B cell (primary cell): ENCODE results near the gene DHX8. TPM values are rescaled to one million over a fixed set of nuclear protein-coding genes. Genes with fewer than 3 reads are reported as not detected.

Experiments
- ATAC-seq: fragments of 200-7000 bp; cut with Tn5 transposase; one replicate; pipeline ENCODE4 v1.10.0; 2021; ENCODE audit warnings: low read depth, mild to moderate bottlenecking, moderate number of reproducible peaks, moderate library complexity
- CTCF ChIA-PET: fragments of 350-600 bp; sonication (Branson Sonifier 250); formaldehyde crosslinking; loops from one replicate; lab custom pipeline; 2021; ENCODE audit warnings: antibody characterized with exemption, inconsistent platforms; lab: Charles Lee
- POLR2A ChIA-PET: fragments of 350-600 bp; sonication (Branson Sonifier 250); formaldehyde crosslinking; loops from one replicate; lab custom pipeline; 2021; ENCODE audit warnings: antibody characterized with exemption; lab: Charles Lee
- DNase-seq: peaks from one replicate; pipeline ENCODE4 v3.0.0; 2013
- H2AFZ ChIP-seq: 2 replicates; pipeline ENCODE4 v1.6.1; 2012; ENCODE audit warnings: mild to moderate bottlenecking, low read depth, low read length; ENCODE audit not compliant: insufficient read depth, poor library complexity, severe bottlenecking
- H3K27ac ChIP-seq, 2 donors: 1 replicate in 1 of 2; 2 replicates in 1 of 2; pipeline ENCODE4 v1.5.1; 2012 to 2013; ENCODE audit warnings: low read length in 2 of 2, mild to moderate bottlenecking in 2 of 2, moderate library complexity in 1 of 2
- H3K27me3 ChIP-seq, 4 experiments: fragments of 200-600 bp in 1 of 4; sonication (generic) in 1 of 4; replicated peaks in 1 of 4; 1 replicate in 2 of 4; 2 replicates in 2 of 4; pipeline versions ENCODE4 v1.6.1 to v1.7.0; 2013 to 2016; ENCODE audit warnings: low read length in 3 of 4, mild to moderate bottlenecking in 2 of 4, mixed read lengths in 1 of 4, moderate library complexity in 1 of 4; ENCODE audit not compliant: insufficient read depth in 4 of 4, control insufficient read depth in 3 of 4; ENCODE audit errors: control extremely low read depth in 1 of 4
- H3K36me3 ChIP-seq, 2 experiments: replicated peaks in 1 of 2; 1 replicate in 1 of 2; 2 replicates in 1 of 2; pipeline versions ENCODE4 v1.6.1 to v1.7.1; 2013; ENCODE audit warnings: low read length in 1 of 2; ENCODE audit not compliant: insufficient read depth in 2 of 2, control insufficient read depth in 1 of 2; ENCODE audit errors: control extremely low read depth in 1 of 2, extremely low read depth in 1 of 2
- H3K4me1 ChIP-seq, 2 donors: fragments of 200-600 bp in 1 of 2; sonication (generic) in 1 of 2; 1 replicate in 1 of 2; 2 replicates in 1 of 2; pipeline versions ENCODE4 v1.5.1 to v1.6.1; 2013 to 2017; ENCODE audit warnings: low read length in 2 of 2; ENCODE audit not compliant: control insufficient read depth in 2 of 2, insufficient read depth in 2 of 2
- H3K4me2 ChIP-seq: replicated peaks from 2 replicates; pipeline ENCODE3; 2012; ENCODE audit warnings: mild to moderate bottlenecking, low read depth, low read length; ENCODE audit not compliant: poor library complexity, severe bottlenecking
- H3K4me3 ChIP-seq, 5 experiments: fragments of 200-600 bp in 1 of 5; sonication (generic) in 1 of 5; 1 replicate in 3 of 5; 2 replicates in 2 of 5; pipeline versions ENCODE4 v1.5.1 to v1.7.0; 2011 to 2016; ENCODE audit warnings: low read length in 4 of 5, mild to moderate bottlenecking in 4 of 5, low read depth in 2 of 5, control low read depth in 1 of 5, moderate library complexity in 1 of 5; ENCODE audit not compliant: insufficient read depth in 1 of 5; ENCODE audit errors: control extremely low read depth in 1 of 5, extremely low read depth in 1 of 5
- H3K79me2 ChIP-seq: fragments of 200-600 bp; sonication (generic); one replicate; pipeline ENCODE4 v1.6.0; 2016; ENCODE audit warnings: low read length; ENCODE audit not compliant: control insufficient read depth, insufficient read depth
- H3K9ac ChIP-seq: fragments of 200-600 bp; sonication (generic); 2 replicates; pipeline ENCODE4 v1.6.1; 2017; ENCODE audit warnings: mild to moderate bottlenecking, low read length, moderate library complexity
- H3K9me3 ChIP-seq, 3 donors: one replicate each; pipeline versions ENCODE4 v1.6.1 to v1.7.1; 2013; ENCODE audit warnings: low read length in 2 of 3; ENCODE audit not compliant: control insufficient read depth in 2 of 3, insufficient read depth in 1 of 3; ENCODE audit errors: control extremely low read depth in 1 of 3
- H4K20me1 ChIP-seq: 2 replicates; pipeline ENCODE4 v1.6.0; 2012; ENCODE audit warnings: mild to moderate bottlenecking, low read length; ENCODE audit not compliant: insufficient read depth, control insufficient read depth, poor library complexity, severe bottlenecking
- H3K27ac Mint-ChIP-seq: one replicate; pipeline ENCODE4 v1.8.0; 2021; ENCODE audit warnings: mixed read lengths
- H3K27me3 Mint-ChIP-seq: one replicate; pipeline ENCODE4 v1.8.0; 2021; ENCODE audit warnings: mixed read lengths
- H3K4me1 Mint-ChIP-seq: one replicate; pipeline ENCODE4 v1.8.0; 2021; ENCODE audit warnings: mixed read lengths
- H3K4me3 Mint-ChIP-seq: one replicate; pipeline ENCODE4 v1.8.0; 2021; ENCODE audit warnings: mixed read lengths
- H3K9me3 Mint-ChIP-seq: one replicate; pipeline ENCODE4 v1.8.0; 2022; ENCODE audit warnings: mixed read lengths; ENCODE audit not compliant: insufficient read depth
- CTCF ChIP-seq: fragments of 200-600 bp; IDR thresholded peaks from one replicate; pipeline ENCODE4 v1.8.0; 2022; ENCODE audit warnings: antibody characterized with exemption, mild to moderate bottlenecking
- EZH2 ChIP-seq: IDR thresholded peaks from 2 replicates; pipeline ENCODE4 v1.6.1; 2012; ENCODE audit warnings: borderline replicate concordance, low read depth, mild to moderate bottlenecking, moderate library complexity, low read length; ENCODE audit not compliant: insufficient read depth, poor library complexity, severe bottlenecking
- WGBS: methylation state at CpG from one replicate; pipeline ENCODE4 v1.1.5; 2013; ENCODE audit warnings: missing lambda C conversion rate; ENCODE audit not compliant: insufficient coverage; 5-methylcytosine and 5-hydroxymethylcytosine counted together
- intact Hi-C: fragments of 100-400 bp; cut with micrococcal nuclease; formaldehyde crosslinking; loops from one replicate; pipeline ENCODE4 v1.10.0; 2022
- polyA plus RNA-seq: library from polyadenylated mRNA; depleted of rRNA; stranded (reverse); fragments of >200 nt; gene quantifications from 2 replicates; pipeline ENCODE4 v1.2.3, GENCODE V29; 2012
- total RNA-seq, 2 donors: library from RNA; stranded (reverse); fragments of 120-200 nt in 1 of 2; gene quantifications; 1 replicate in 1 of 2; 2 replicates in 1 of 2; pipeline versions ENCODE4 v1.2.3 to v1.2.4, GENCODE V29; 2013 to 2022

DHX8 gene
- total and polyA plus RNA-seq, 2 donors (not counting 1 experiment from before 2014, with no cell fraction given), result 17.9 to 63.3 TPM

- CTCF ChIA-PET, result interaction anchor here (0.6 kb wide), 1 partner anchor 27 kb away, joined by 3 read pairs; no protein-coding TSS in a partner anchor
Observed at GRCh38 chr17:43438626-43439025, 45.1 kb upstream of the DHX8 start.

DNA sequence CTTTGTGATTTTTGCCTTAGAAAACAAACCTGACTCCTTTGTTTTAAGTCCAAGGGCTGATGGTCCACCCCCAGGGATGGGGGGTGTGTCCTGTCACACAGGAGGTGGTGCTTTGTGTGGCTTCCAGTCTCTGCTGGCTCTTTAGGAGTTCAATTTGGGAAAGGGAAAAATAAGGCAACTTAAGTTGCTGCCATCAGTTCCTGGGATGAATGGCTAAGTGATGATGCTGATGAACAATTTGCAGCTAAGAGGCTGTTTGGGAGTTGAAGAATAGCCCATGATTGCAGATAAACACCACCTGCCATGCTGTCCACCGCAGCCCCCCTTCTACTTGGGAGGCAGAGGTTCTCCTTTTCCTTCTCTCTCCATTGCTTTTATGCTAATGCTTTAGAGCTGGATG lies 44.7 kb upstream of the DHX8 start:
- Histone ChIP-seq H2AFZ (no peak overlapping the region), H3K36me3 (no peaks in the 10 kb centered on the region), H3K4me3 (no peak overlapping the region), H4K20me1 (no peaks in the 10 kb centered on the region), H3K27ac (no peak overlapping the region), H3K9ac (no peak overlapping the region), H3K4me1 (no peaks in the 10 kb centered on the region), H3K9me3 (no peaks in the 10 kb centered on the region), H3K4me2 (no peak overlapping the region), H3K27me3 (peaks cover 0 to 9% (median 0%) of the 10 kb centered on the region in 4 experiments), H3K79me2 (no peaks in the 10 kb centered on the region)
- DNase-seq (no peak), ATAC-seq (no peak)
- Mint-ChIP-seq H3K4me3 (no peak overlapping the region), H3K9me3 (no peaks in the 10 kb centered on the region), H3K4me1 (no peaks in the 10 kb centered on the region), H3K27ac (no peak overlapping the region), H3K27me3 (peaks cover 28% of the 10 kb centered on the region)
- intact Hi-C loops, result no loop called here
- TF ChIP-seq EZH2 (no peak), CTCF (no peak)
- ChIA-PET CTCF (interaction anchor here (0.6 kb wide), 1 partner anchor 27 kb away, joined by 3 read pairs; no protein-coding TSS in a partner anchor), POLR2A (no interaction called here)
- no CpG with 5 or more reads among the region's 1 CpG for WGBS

More at GRCh38 chr17:43438626-43439025, 45.1 kb upstream of the DHX8 start:
- Histone ChIP-seq H3K4me3 (no peak overlapping the region), H2AFZ (no peak overlapping the region), H3K4me2 (no peak overlapping the region), H3K27ac (no peak overlapping the region), H3K79me2 (no peaks in the 10 kb centered on the region), H3K9me3 (no peaks in the 10 kb centered on the region), H4K20me1 (no peaks in the 10 kb centered on the region), H3K9ac (no peak overlapping the region), H3K4me1 (no peaks in the 10 kb centered on the region), H3K36me3 (no peaks in the 10 kb centered on the region), H3K27me3 (peaks cover 0 to 11% (median 0%) of the 10 kb centered on the region in 4 experiments)
- H3K4me1 Mint-ChIP-seq, result no peaks in the 10 kb centered on the region
- WGBS, result no CpG with 5 or more reads among the region's 5 CpGs
- intact Hi-C loops, result no loop called here
- TF ChIP-seq CTCF (no peak), EZH2 (no peak)
- no peak overlapping the region for H3K27ac Mint-ChIP-seq
- no peak for ATAC-seq
- no peaks in the 10 kb centered on the region for H3K9me3 Mint-ChIP-seq
- POLR2A ChIA-PET, result no interaction called here
- no peak overlapping the region for H3K4me3 Mint-ChIP-seq
- H3K27me3 Mint-ChIP-seq, result peaks cover 26% of the 10 kb centered on the region
- no peak for DNase-seq
